PC-3 (cell line): ENCODE data around the gene TMEM45B. TPM values are rescaled to one million over a fixed set of nuclear protein-coding genes. Genes with fewer than 3 reads are reported as not detected.

ENCODE experiments used
- ATAC-seq: fragments of 200-7000 bp; cut with Tn5 transposase; 2 replicates; pipeline ENCODE4 v1.9.1; 2020; ENCODE audit warnings: mild to moderate bottlenecking, moderate library complexity
- BruUV-seq: library from RNA; stranded (reverse); fragments of 400-500 nt; replicated peaks from 2 replicates; lab custom pipeline; 2021; lab: Mats Ljungman, UMichigan
- CTCF ChIA-PET: fragments of 300-600 bp; sonication (Branson Sonifier 250); formaldehyde crosslinking; loops from one replicate; lab custom pipeline; 2022; ENCODE audit warnings: antibody characterized with exemption; lab: Charles Lee
- POLR2A ChIA-PET: fragments of 300-600 bp; sonication (Branson Sonifier 250); formaldehyde crosslinking; loops from one replicate; lab custom pipeline; 2022; ENCODE audit warnings: antibody characterized with exemption; ENCODE audit not compliant: unreplicated experiment; lab: Charles Lee
- DNase-seq: peaks from one replicate; pipeline ENCODE4 v3.0.0-alpha.2; 2015
- H2AFZ ChIP-seq: fragments of 300-600 bp; sonication (generic); 2 replicates; pipeline ENCODE4 v1.6.0; 2016; ENCODE audit warnings: antibody characterized with exemption, low read length
- H3F3A ChIP-seq: fragments of 300-600 bp; sonication (generic); one replicate; pipeline ENCODE4 v1.6.0; 2017; ENCODE audit warnings: antibody characterized with exemption, low read length, control low read depth, mild to moderate bottlenecking; ENCODE audit not compliant: unreplicated experiment
- H3K27ac ChIP-seq: fragments of 300-600 bp; sonication (generic); 2 replicates; pipeline ENCODE4 v1.5.1; 2016; ENCODE audit warnings: mild to moderate bottlenecking, low read length
- H3K27me3 ChIP-seq: fragments of 300-600 bp; sonication (generic); 2 replicates; pipeline ENCODE4 v1.6.1; 2016; ENCODE audit warnings: low read length, mixed read lengths
- H3K36me3 ChIP-seq: fragments of 300-600 bp; sonication (generic); 2 replicates; pipeline ENCODE4 v1.6.1; 2016; ENCODE audit warnings: low read depth, mixed run types, low read length, mixed read lengths
- H3K4me1 ChIP-seq: fragments of 300-600 bp; sonication (generic); 2 replicates; pipeline ENCODE4 v1.5.1; 2016; ENCODE audit warnings: low read length; ENCODE audit not compliant: insufficient read depth
- H3K4me2 ChIP-seq: fragments of 300-600 bp; sonication (generic); 2 replicates; pipeline ENCODE4 v1.6.0; 2016; ENCODE audit warnings: low read length
- H3K4me3 ChIP-seq: fragments of 300-600 bp; sonication (generic); 2 replicates; pipeline ENCODE4 v1.5.1; 2016; ENCODE audit warnings: mild to moderate bottlenecking, low read length, mixed read lengths
- H3K79me2 ChIP-seq: fragments of 300-600 bp; sonication (generic); 2 replicates; pipeline ENCODE4 v1.6.1; 2017; ENCODE audit warnings: low read length, mixed read lengths
- H3K9ac ChIP-seq: fragments of 300-600 bp; sonication (generic); 2 replicates; pipeline ENCODE4 v1.6.0; 2016; ENCODE audit warnings: mild to moderate bottlenecking, low read length
- H3K9me2 ChIP-seq: fragments of 300-600 bp; sonication (generic); replicated peaks from 2 replicates; pipeline ENCODE4 v1.6.1; 2016; ENCODE audit warnings: mixed run types, low read length, mixed read lengths
- H3K9me3 ChIP-seq: fragments of 300-600 bp; sonication (generic); 2 replicates; pipeline ENCODE4 v1.6.1; 2016; ENCODE audit warnings: low read length, mixed read lengths
- H4K20me1 ChIP-seq: fragments of 300-600 bp; sonication (generic); 2 replicates; pipeline ENCODE4 v1.6.1; 2016; ENCODE audit warnings: low read length, mixed read lengths
- EZH2 ChIP-seq: fragments of 300-600 bp; sonication (generic); IDR thresholded peaks from one replicate; pipeline ENCODE4 v1.6.1; 2017; ENCODE audit warnings: antibody characterized with exemption, mild to moderate bottlenecking, low read length; ENCODE audit not compliant: unreplicated experiment
- EZH2phosphoT487 ChIP-seq: fragments of 300-600 bp; sonication (generic); IDR thresholded peaks from 2 replicates; pipeline ENCODE4 v1.6.1; 2018; ENCODE audit warnings: mild to moderate bottlenecking, antibody characterized with exemption, low read length, borderline replicate concordance
- intact Hi-C: fragments of 100-400 bp; cut with micrococcal nuclease; formaldehyde crosslinking; loops from 2 replicates; pipeline ENCODE4 v1.9.0; 2023
- total RNA-seq: library from RNA; depleted of rRNA; stranded (reverse); fragments of >200 nt; gene quantifications from 2 replicates; pipeline ENCODE4 v1.2.3, GENCODE V29; 2014
- TF ChIP-seq, protein P1 (sequence below): fragments of 300-600 bp; sonication (generic); conservative IDR thresholded peaks from 2 replicates; pipeline ENCODE4 v1.5.1; 2017; ENCODE audit warnings: antibody characterized with exemption, low read depth, mild to moderate bottlenecking, low read length

TMEM45B gene
- total RNA-seq, 1 experiment from 2014 or later, result 30.4 TPM

DNA sequence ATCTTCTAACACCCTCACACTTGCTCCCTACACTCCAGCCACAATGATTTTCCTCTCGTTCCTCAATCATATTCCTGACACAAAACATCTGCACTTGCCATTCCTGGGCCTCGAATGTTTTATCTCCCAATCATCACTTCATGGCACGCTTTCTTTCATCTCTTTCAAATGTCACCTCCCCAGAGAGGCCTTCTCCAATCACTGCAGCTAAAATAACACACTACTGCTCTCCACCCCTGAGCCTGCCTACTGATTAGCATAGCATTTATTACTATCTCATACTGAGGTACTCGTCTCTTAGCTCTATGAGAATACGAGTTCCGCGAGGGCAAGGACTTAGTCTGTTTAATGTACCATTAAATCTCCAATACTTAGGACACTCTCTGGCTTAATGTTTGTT lies 56.3 kb downstream of the TMEM45B start:
- CTCF ChIA-PET, result no interaction called here
- Histone ChIP-seq H3K4me3 (no peak overlapping the region), H3K4me1 (no peaks in the 10 kb centered on the region), H4K20me1 (no peaks in the 10 kb centered on the region), H3K9ac (no peak overlapping the region), H3K27me3 (no peaks in the 10 kb centered on the region), H3K36me3 (peaks cover 93% of the 10 kb centered on the region), H3K79me2 (no peaks in the 10 kb centered on the region), H3K27ac (no peak overlapping the region), H3F3A (no peaks in the 10 kb centered on the region), H3K4me2 (no peak overlapping the region), H3K9me3 (no peaks in the 10 kb centered on the region), H3K9me2 (no peaks in the 10 kb centered on the region), H2AFZ (no peak overlapping the region)
- intact Hi-C loops, result no loop called here
- TF ChIP-seq, protein P1, sequence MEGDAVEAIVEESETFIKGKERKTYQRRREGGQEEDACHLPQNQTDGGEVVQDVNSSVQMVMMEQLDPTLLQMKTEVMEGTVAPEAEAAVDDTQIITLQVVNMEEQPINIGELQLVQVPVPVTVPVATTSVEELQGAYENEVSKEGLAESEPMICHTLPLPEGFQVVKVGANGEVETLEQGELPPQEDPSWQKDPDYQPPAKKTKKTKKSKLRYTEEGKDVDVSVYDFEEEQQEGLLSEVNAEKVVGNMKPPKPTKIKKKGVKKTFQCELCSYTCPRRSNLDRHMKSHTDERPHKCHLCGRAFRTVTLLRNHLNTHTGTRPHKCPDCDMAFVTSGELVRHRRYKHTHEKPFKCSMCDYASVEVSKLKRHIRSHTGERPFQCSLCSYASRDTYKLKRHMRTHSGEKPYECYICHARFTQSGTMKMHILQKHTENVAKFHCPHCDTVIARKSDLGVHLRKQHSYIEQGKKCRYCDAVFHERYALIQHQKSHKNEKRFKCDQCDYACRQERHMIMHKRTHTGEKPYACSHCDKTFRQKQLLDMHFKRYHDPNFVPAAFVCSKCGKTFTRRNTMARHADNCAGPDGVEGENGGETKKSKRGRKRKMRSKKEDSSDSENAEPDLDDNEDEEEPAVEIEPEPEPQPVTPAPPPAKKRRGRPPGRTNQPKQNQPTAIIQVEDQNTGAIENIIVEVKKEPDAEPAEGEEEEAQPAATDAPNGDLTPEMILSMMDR, result no peak
- TF ChIP-seq EZH2phosphoT487 (no peak), EZH2 (no peak)
- BruUV-seq, result no TSS peak
- DNase-seq (no peak), ATAC-seq (no peak)
- POLR2A ChIA-PET, result no interaction called here

DNA sequence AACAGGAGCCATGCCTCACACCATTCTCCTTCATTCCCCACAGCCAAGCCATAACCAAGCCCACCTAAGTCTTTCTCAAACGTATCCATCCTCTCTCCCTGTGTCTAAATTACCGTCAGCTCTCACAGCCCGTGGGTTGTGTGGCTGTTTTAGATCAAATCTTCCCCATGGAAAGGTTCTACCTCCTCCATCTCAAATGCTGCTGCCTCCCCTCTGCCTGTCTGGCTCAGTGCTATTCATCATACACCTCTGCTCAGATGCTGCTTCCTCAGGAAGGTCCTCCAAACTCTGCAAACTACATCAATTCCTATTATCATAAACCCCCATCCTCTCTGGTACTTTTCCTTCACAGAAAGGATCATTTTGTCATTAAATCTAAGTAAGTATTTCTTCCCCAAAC lies 64.7 kb downstream of the TMEM45B start:
- H3K4me1 ChIP-seq, result no peaks in the 10 kb centered on the region
- no peak overlapping the region for H3K4me3 ChIP-seq
- BruUV-seq, result no TSS peak
- ChIA-PET CTCF (no interaction called here), POLR2A (no interaction called here)
- peaks cover 98% of the 10 kb centered on the region for H3K36me3 ChIP-seq
- H3K9ac ChIP-seq, result no peak overlapping the region
- no peak overlapping the region for H3K27ac ChIP-seq
- TF ChIP-seq, protein P1, result no peak
- no peak for TF ChIP-seq EZH2
- no peak for TF ChIP-seq EZH2phosphoT487
- no peaks in the 10 kb centered on the region for H3F3A ChIP-seq
- H3K9me3 ChIP-seq, result no peaks in the 10 kb centered on the region
- no peaks in the 10 kb centered on the region for H3K9me2 ChIP-seq
- H3K4me2 ChIP-seq, result no peak overlapping the region
- H2AFZ ChIP-seq, result no peak overlapping the region
- intact Hi-C loops, result no loop called here
- DNase-seq (no peak), ATAC-seq (no peak)
- H4K20me1 ChIP-seq, result no peaks in the 10 kb centered on the region
- H3K27me3 ChIP-seq, result no peaks in the 10 kb centered on the region
- H3K79me2 ChIP-seq, result no peaks in the 10 kb centered on the region

DNA sequence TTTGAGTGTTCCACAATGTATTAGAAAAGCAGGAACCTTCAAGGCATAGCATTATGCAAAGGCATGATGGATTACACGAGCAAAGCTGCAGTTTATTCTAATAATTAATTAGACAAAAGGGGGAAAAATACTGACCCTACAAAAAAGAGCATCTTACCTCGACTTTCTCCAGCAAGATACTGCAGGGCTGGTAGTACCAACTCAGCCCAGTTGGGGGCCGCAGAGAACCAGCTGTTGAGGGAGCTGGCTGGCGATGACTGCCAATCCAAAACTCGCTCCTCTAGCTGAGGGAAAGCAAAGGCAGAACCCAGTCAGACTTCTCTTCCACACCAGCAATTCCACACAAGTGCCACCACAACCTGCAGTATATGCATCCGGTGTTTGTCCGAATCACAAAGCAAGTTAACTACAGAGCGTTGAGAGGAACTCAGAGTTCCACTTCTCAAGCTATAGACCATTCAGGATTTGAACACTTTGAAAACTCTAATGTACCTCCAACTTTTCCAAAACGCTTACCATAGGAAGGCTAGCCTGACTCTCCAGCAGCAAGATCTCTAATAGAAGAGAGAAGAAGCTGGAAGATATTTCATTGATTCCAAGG lies 66.0 kb downstream of the TMEM45B start:
- Histone ChIP-seq H3K27ac (no peak overlapping the region), H3K9me3 (no peaks in the 10 kb centered on the region), H3K27me3 (no peaks in the 10 kb centered on the region), H3K9me2 (no peaks in the 10 kb centered on the region), H3K36me3 (peaks cover 98% of the 10 kb centered on the region), H3K79me2 (no peaks in the 10 kb centered on the region), H2AFZ (no peak overlapping the region), H3F3A (no peaks in the 10 kb centered on the region), H3K9ac (no peak overlapping the region), H3K4me3 (no peak overlapping the region), H3K4me1 (no peaks in the 10 kb centered on the region), H3K4me2 (no peak overlapping the region), H4K20me1 (no peaks in the 10 kb centered on the region)
- peak; percentile 74 for DNase-seq
- ATAC-seq, result peak; percentile 87
- intact Hi-C loops, result no loop called here
- no TSS peak for BruUV-seq
- CTCF ChIA-PET, result interaction anchor here (0.5 to 1.5 kb wide), 4 partner anchors 185 to 428 kb away, joined by 3 to 20 read pairs (median 4); no protein-coding TSS in a partner anchor
- POLR2A ChIA-PET, result interaction anchor here (0.5 kb wide), 1 partner anchor 189 kb away, joined by 7 read pairs; no protein-coding TSS in a partner anchor
- TF ChIP-seq, protein P1, result peak; percentile 86
- no peak for TF ChIP-seq EZH2phosphoT487
